Subcutaneous abdominal adipose tissue (tissue), 5 donors: ENCODE data around the gene OPCML.

Experiments used
- H3K27ac ChIP-seq: one replicate; pipeline ENCODE4 v1.7.0; 2013; ENCODE audit warnings: low read depth, mild to moderate bottlenecking, inconsistent platforms, low read length, moderate library complexity
- H3K27me3 ChIP-seq, 5 donors: one replicate each; pipeline ENCODE4 v1.7.0; 2013; ENCODE audit warnings: low read length in 5 of 5, inconsistent platforms in 1 of 5; ENCODE audit not compliant: control insufficient read depth in 5 of 5, insufficient read depth in 4 of 5
- H3K36me3 ChIP-seq, 5 donors: one replicate each; pipeline ENCODE4 v1.7.0; 2013; ENCODE audit warnings: low read length in 5 of 5; ENCODE audit not compliant: control insufficient read depth in 5 of 5, insufficient read depth in 5 of 5
- H3K4me1 ChIP-seq, 5 donors: one replicate each; pipeline ENCODE4 v1.7.0; 2013; ENCODE audit warnings: low read length in 5 of 5, mild to moderate bottlenecking in 3 of 5, moderate library complexity in 1 of 5; ENCODE audit not compliant: control insufficient read depth in 5 of 5, insufficient read depth in 5 of 5
- H3K4me3 ChIP-seq, 5 donors: one replicate each; pipeline ENCODE4 v1.7.0; 2013; ENCODE audit warnings: low read length in 5 of 5, low read depth in 1 of 5
- H3K9ac ChIP-seq, 5 donors: one replicate each; pipeline ENCODE4 v1.7.0; 2013; ENCODE audit warnings: low read length in 5 of 5, mild to moderate bottlenecking in 4 of 5, moderate library complexity in 3 of 5
- H3K9me3 ChIP-seq, 5 donors: one replicate each; pipeline ENCODE4 v1.7.0; 2013; ENCODE audit warnings: low read length in 5 of 5; ENCODE audit not compliant: control insufficient read depth in 5 of 5
- donor health status: healthy.
- donor health status: healthy.
- donor health status: healthy.
- donor health status: healthy.
- donor health status: healthy.

OPCML gene

GRCh38 chr11:132935383-132935782 is 596.9 kb downstream of the OPCML start:
- H3K27ac ChIP-seq = no peak overlapping the region
- H3K4me3 ChIP-seq = no peak overlapping the region
- peaks cover 0 to 15% (median 0%) of the 10 kb centered on the region in 5 donors for H3K4me1 ChIP-seq
- no peaks in the 10 kb centered on the region for H3K36me3 ChIP-seq
- peaks cover 0 to 4% (median 0%) of the 10 kb centered on the region in 5 donors for H3K27me3 ChIP-seq
- H3K9me3 ChIP-seq = peaks cover 0 to 3% (median 0%) of the 10 kb centered on the region in 5 donors
- no peak overlapping the region for H3K9ac ChIP-seq

GRCh38 chr11:132933703-132934102 is 598.6 kb downstream of the OPCML start:
- Histone ChIP-seq H3K27ac (no peak overlapping the region), H3K9ac (no peak overlapping the region), H3K9me3 (peaks cover 0 to 7% (median 3%) of the 10 kb centered on the region in 5 donors), H3K36me3 (no peaks in the 10 kb centered on the region), H3K4me1 (peaks cover 0 to 15% (median 0%) of the 10 kb centered on the region in 5 donors), H3K4me3 (no peak overlapping the region), H3K27me3 (peaks cover 0 to 4% (median 0%) of the 10 kb centered on the region in 5 donors)

- Histone ChIP-seq H3K9ac (no peak overlapping the region), H3K27me3 (no peaks in the 10 kb centered on the region), H3K27ac (no peak overlapping the region)
Measured at GRCh38 chr11:132925825-132926469, 606.4 kb downstream of the OPCML start.

GRCh38 chr11:132921597-132921996 is 610.7 kb downstream of the OPCML start:
- no peaks in the 10 kb centered on the region for H3K36me3 ChIP-seq

More at GRCh38 chr11:132925825-132926469, 606.4 kb downstream of the OPCML start:
- peaks cover 0 to 7% (median 3%) of the 10 kb centered on the region in 5 donors for H3K9me3 ChIP-seq
- no peaks in the 10 kb centered on the region for H3K36me3 ChIP-seq
- H3K4me3 ChIP-seq = no peak overlapping the region
- H3K4me1 ChIP-seq = no peaks in the 10 kb centered on the region

GRCh38 chr11:132920451-132921096 is 611.7 kb downstream of the OPCML start:
- H3K27ac ChIP-seq = no peak overlapping the region
- no peaks in the 10 kb centered on the region for H3K27me3 ChIP-seq
- no peak overlapping the region for H3K4me3 ChIP-seq
- no peaks in the 10 kb centered on the region for H3K9me3 ChIP-seq
- H3K9ac ChIP-seq = no peak overlapping the region
- no peaks in the 10 kb centered on the region for H3K4me1 ChIP-seq
- H3K36me3 ChIP-seq = no peaks in the 10 kb centered on the region

More at GRCh38 chr11:132921597-132921996, 610.7 kb downstream of the OPCML start:
- Histone ChIP-seq H3K9me3 (no peaks in the 10 kb centered on the region), H3K4me3 (no peak overlapping the region), H3K4me1 (no peaks in the 10 kb centered on the region), H3K27ac (no peak overlapping the region), H3K9ac (no peak overlapping the region), H3K27me3 (no peaks in the 10 kb centered on the region)

GRCh38 chr11:132914600-132914999 is 617.7 kb downstream of the OPCML start:
- H3K4me1 ChIP-seq = no peaks in the 10 kb centered on the region
- no peak overlapping the region for H3K4me3 ChIP-seq
- H3K36me3 ChIP-seq = no peaks in the 10 kb centered on the region
- H3K9ac ChIP-seq = no peak overlapping the region
- no peaks in the 10 kb centered on the region for H3K9me3 ChIP-seq
- no peaks in the 10 kb centered on the region for H3K27me3 ChIP-seq
- no peak overlapping the region for H3K27ac ChIP-seq

GRCh38 chr11:132913886-132914285 is 618.4 kb downstream of the OPCML start:
- no peaks in the 10 kb centered on the region for H3K4me1 ChIP-seq
- H3K36me3 ChIP-seq = no peaks in the 10 kb centered on the region
- H3K4me3 ChIP-seq = no peak overlapping the region
- H3K9me3 ChIP-seq = no peaks in the 10 kb centered on the region
- no peak overlapping the region for H3K27ac ChIP-seq
- no peaks in the 10 kb centered on the region for H3K27me3 ChIP-seq
- no peak overlapping the region for H3K9ac ChIP-seq

- Histone ChIP-seq H3K9me3 (no peaks in the 10 kb centered on the region), H3K27me3 (peaks cover 0 to 3% (median 0%) of the 10 kb centered on the region in 5 donors), H3K9ac (no peak overlapping the region), H3K36me3 (no peaks in the 10 kb centered on the region), H3K4me1 (no peaks in the 10 kb centered on the region), H3K27ac (no peak overlapping the region), H3K4me3 (no peak overlapping the region)
Measured at GRCh38 chr11:132913295-132913694, 619.0 kb downstream of the OPCML start.

- H3K4me1 ChIP-seq = no peaks in the 10 kb centered on the region
- H3K4me3 ChIP-seq = no peak overlapping the region
- H3K36me3 ChIP-seq = no peaks in the 10 kb centered on the region
- no peak overlapping the region for H3K9ac ChIP-seq
- H3K9me3 ChIP-seq = no peaks in the 10 kb centered on the region
- peaks cover 0 to 3% (median 0%) of the 10 kb centered on the region in 5 donors for H3K27me3 ChIP-seq
- no peak overlapping the region for H3K27ac ChIP-seq
Measured at GRCh38 chr11:132911186-132911585, 621.1 kb downstream of the OPCML start.

GRCh38 chr11:132910011-132910760 is 622.1 kb downstream of the OPCML start:
- Histone ChIP-seq H3K27ac (no peak overlapping the region), H3K9ac (no peak overlapping the region), H3K4me1 (no peaks in the 10 kb centered on the region), H3K36me3 (no peaks in the 10 kb centered on the region), H3K4me3 (no peak overlapping the region), H3K27me3 (peaks cover 0 to 3% (median 0%) of the 10 kb centered on the region in 5 donors), H3K9me3 (no peaks in the 10 kb centered on the region)
